Keratinocyte (primary cell): Measurements from ENCODE around the gene CCDC77. TPM values are rescaled to one million over a fixed set of nuclear protein-coding genes. Genes with fewer than 3 reads are reported as not detected.

Experiments used
- DNase-seq: peaks from one replicate; pipeline ENCODE4 v3.0.0-alpha.2; 2011; ENCODE audit warnings: low read depth, missing footprints, low spot score
- FAIRE-seq: peaks from 2 replicates; lab custom pipeline; 2011; peaks lifted over from hg19 to GRCh38; lab: Jason Lieb, UNC
- H2AFZ ChIP-seq: 2 replicates; pipeline ENCODE4 v1.6.0; 2012; ENCODE audit warnings: low read length, control low read depth, inconsistent platforms; ENCODE audit not compliant: control insufficient read depth
- H3K27ac ChIP-seq: 2 replicates; pipeline ENCODE4 v1.5.1; 2011; ENCODE audit warnings: low read length; ENCODE audit not compliant: control insufficient read depth, insufficient read depth
- H3K27me3 ChIP-seq: 3 replicates; pipeline ENCODE4 v1.6.0; 2011; ENCODE audit warnings: low read length; ENCODE audit not compliant: control insufficient read depth, insufficient read depth; ENCODE audit errors: extremely low read depth
- H3K36me3 ChIP-seq, 2 experiments: 2 replicates in 1 of 2; 3 replicates in 1 of 2; pipeline ENCODE4 v1.5.1; 2011; ENCODE audit warnings: low read length in 2 of 2, mild to moderate bottlenecking in 1 of 2; ENCODE audit not compliant: control insufficient read depth in 2 of 2, insufficient read depth in 2 of 2; ENCODE audit errors: extremely low read depth in 1 of 2
- H3K4me1 ChIP-seq: 3 replicates; pipeline ENCODE4 v1.5.1; 2011; ENCODE audit warnings: low read length; ENCODE audit not compliant: control insufficient read depth, insufficient read depth; ENCODE audit errors: extremely low read depth
- H3K4me2 ChIP-seq: 3 replicates; pipeline ENCODE4 v1.6.0; 2011; ENCODE audit warnings: low read depth, low read length; ENCODE audit not compliant: control insufficient read depth, insufficient read depth; ENCODE audit errors: extremely low read depth
- H3K4me3 ChIP-seq, 3 experiments: fragments of 200-600 bp in 1 of 3; sonication (generic) in 1 of 3; 2 replicates in 2 of 3; 3 replicates in 1 of 3; pipeline ENCODE4 v1.5.1; 2011 to 2016; ENCODE audit warnings: low read length in 3 of 3, mild to moderate bottlenecking in 3 of 3, control low read depth in 2 of 3, inconsistent platforms in 1 of 3, low read depth in 1 of 3, mixed read lengths in 1 of 3, mixed run types in 1 of 3, moderate library complexity in 1 of 3; ENCODE audit not compliant: control insufficient read depth in 2 of 3, insufficient read depth in 2 of 3; ENCODE audit errors: extremely low read depth in 1 of 3
- H3K79me2 ChIP-seq: 2 replicates; pipeline ENCODE4 v1.6.0; 2012; ENCODE audit warnings: low read length; ENCODE audit not compliant: control insufficient read depth, insufficient read depth
- H3K9ac ChIP-seq: 3 replicates; pipeline ENCODE4 v1.6.0; 2011; ENCODE audit warnings: low read length; ENCODE audit not compliant: control insufficient read depth, insufficient read depth; ENCODE audit errors: extremely low read depth
- H3K9me1 ChIP-seq: 3 replicates; pipeline ENCODE4 v1.6.0; 2011; ENCODE audit warnings: low read length; ENCODE audit not compliant: control insufficient read depth, insufficient read depth; ENCODE audit errors: extremely low read depth
- H3K9me3 ChIP-seq: 2 replicates; pipeline ENCODE4 v1.5.1; 2012; ENCODE audit warnings: low read depth, low read length; ENCODE audit not compliant: control insufficient read depth
- H4K20me1 ChIP-seq: 3 replicates; pipeline ENCODE4 v1.6.0; 2011; ENCODE audit warnings: low read length; ENCODE audit not compliant: control insufficient read depth, insufficient read depth; ENCODE audit errors: extremely low read depth
- CTCF ChIP-seq, 3 experiments: IDR thresholded peaks in 1 of 3; conservative IDR thresholded peaks in 1 of 3; optimal IDR thresholded peaks in 1 of 3; 2 replicates in 2 of 3; 3 replicates in 1 of 3; pipeline versions ENCODE3 to v1.5.1; 2011; ENCODE audit warnings: low read length in 3 of 3, mild to moderate bottlenecking in 3 of 3, moderate library complexity in 2 of 3, control low read depth in 1 of 3, inconsistent platforms in 1 of 3; ENCODE audit not compliant: insufficient read depth in 2 of 3; ENCODE audit errors: extremely low read depth in 1 of 3
- EZH2 ChIP-seq: IDR thresholded peaks from one replicate; pipeline ENCODE4 v1.6.1; 2012; ENCODE audit warnings: inconsistent platforms, mild to moderate bottlenecking, low read length, moderate library complexity
- dilution Hi-C: fragments of 300-500 bp; cut with MboI; formaldehyde crosslinking; loops from one replicate; pipeline ENCODE4 v1.7.0; 2020; ENCODE audit warnings: low sequenced_read_pairs; ENCODE audit not compliant: extremely low pct_ligation_motif_present
- polyA plus RNA-seq, 5 experiments: library from polyadenylated mRNA; depleted of rRNA in 3 of 5; stranded (reverse) in 3 of 5; stranded (forward) in 1 of 5; unstranded in 1 of 5; fragments of >200 nt; gene quantifications; 1 replicate in 1 of 5; 2 replicates in 3 of 5; 3 replicates in 1 of 5; pipeline versions ENCODE4 v1.2.1 to v1.2.3, GENCODE V29; 2011 to 2012; ENCODE audit warnings: missing spikeins in 2 of 5, low read depth in 1 of 5, low replicate concordance in 1 of 5

Gene CCDC77
- polyA plus RNA-seq, 1 donor (not counting 4 experiments of a cell fraction or from before 2014, with no cell fraction given) = 8.3 TPM

GRCh38 chr12:470133-470532 lies 68.7 kb downstream of the CCDC77 start:
- TF ChIP-seq CTCF (optimal IDR thresholded peaks at IDR 0.05 in 1 of 3, IDR thresholded peaks at IDR 0.05 in 1 of 3, conservative IDR thresholded peaks at IDR 0.05 in 1 of 3; ENCODE audit: extremely low read depth in 1 of 3, insufficient read depth in 2 of 3, low read length in 3 of 3) = no peak
- no peak for TF ChIP-seq EZH2
- FAIRE-seq (no peak), DNase-seq (no peak)
- Histone ChIP-seq H3K27me3 (no peaks in the 10 kb centered on the region), H3K9ac (no peak overlapping the region), H3K4me1 (peaks cover 20% of the 10 kb centered on the region), H3K9me3 (no peaks in the 10 kb centered on the region), H3K4me3 (no peak overlapping the region), H4K20me1 (no peaks in the 10 kb centered on the region), H3K79me2 (no peaks in the 10 kb centered on the region), H3K27ac (no peak overlapping the region), H3K9me1 (no peaks in the 10 kb centered on the region), H3K4me2 (no peak overlapping the region), H2AFZ (no peak overlapping the region), H3K36me3 (no peaks in the 10 kb centered on the region)
- dilution Hi-C loops = no loop called here

GRCh38 chr12:473198-473597 lies 71.8 kb downstream of the CCDC77 start:
- no peak for DNase-seq
- Histone ChIP-seq H3K9me1 (no peaks in the 10 kb centered on the region), H3K4me1 (peaks cover 13% of the 10 kb centered on the region), H3K4me2 (peak overlapping the region; percentile 8), H4K20me1 (no peaks in the 10 kb centered on the region), H3K9me3 (no peaks in the 10 kb centered on the region), H3K27me3 (no peaks in the 10 kb centered on the region), H2AFZ (no peak overlapping the region), H3K36me3 (peaks cover 1 to 3% of the 10 kb centered on the region in 2 experiments), H3K4me3 (no peak overlapping the region), H3K9ac (no peak overlapping the region), H3K79me2 (no peaks in the 10 kb centered on the region), H3K27ac (no peak overlapping the region)
- dilution Hi-C loops = no loop called here
- TF ChIP-seq CTCF (optimal IDR thresholded peaks at IDR 0.05 in 1 of 3, IDR thresholded peaks at IDR 0.05 in 1 of 3, conservative IDR thresholded peaks at IDR 0.05 in 1 of 3; ENCODE audit: extremely low read depth in 1 of 3, insufficient read depth in 2 of 3, low read length in 3 of 3) (no peak), EZH2 (no peak)
- FAIRE-seq = peak; percentile 41
